HFF-Myc (cell line): Measurements from ENCODE around the gene PGC.

Experiments
- DNase-seq: peaks from one replicate; pipeline ENCODE4 v3.0.0-alpha.2; 2011; ENCODE audit warnings: low read depth; ENCODE audit errors: extremely low read depth
- H3K4me3 ChIP-seq: replicated peaks from 2 replicates; pipeline ENCODE4 v1.5.1; 2011; ENCODE audit warnings: low read depth, mild to moderate bottlenecking, control low read depth, low read length
- CTCF ChIP-seq: IDR thresholded peaks from 2 replicates; pipeline ENCODE4 v1.5.1; 2012; ENCODE audit warnings: mild to moderate bottlenecking, low read depth, low read length, control low read depth; ENCODE audit errors: missing control alignments

The PGC gene

GRCh38 chr6:41736186-41736733 is 10.9 kb downstream of the PGC start:
- no peak overlapping the region for H3K4me3 ChIP-seq
- no peak for DNase-seq

DNA sequence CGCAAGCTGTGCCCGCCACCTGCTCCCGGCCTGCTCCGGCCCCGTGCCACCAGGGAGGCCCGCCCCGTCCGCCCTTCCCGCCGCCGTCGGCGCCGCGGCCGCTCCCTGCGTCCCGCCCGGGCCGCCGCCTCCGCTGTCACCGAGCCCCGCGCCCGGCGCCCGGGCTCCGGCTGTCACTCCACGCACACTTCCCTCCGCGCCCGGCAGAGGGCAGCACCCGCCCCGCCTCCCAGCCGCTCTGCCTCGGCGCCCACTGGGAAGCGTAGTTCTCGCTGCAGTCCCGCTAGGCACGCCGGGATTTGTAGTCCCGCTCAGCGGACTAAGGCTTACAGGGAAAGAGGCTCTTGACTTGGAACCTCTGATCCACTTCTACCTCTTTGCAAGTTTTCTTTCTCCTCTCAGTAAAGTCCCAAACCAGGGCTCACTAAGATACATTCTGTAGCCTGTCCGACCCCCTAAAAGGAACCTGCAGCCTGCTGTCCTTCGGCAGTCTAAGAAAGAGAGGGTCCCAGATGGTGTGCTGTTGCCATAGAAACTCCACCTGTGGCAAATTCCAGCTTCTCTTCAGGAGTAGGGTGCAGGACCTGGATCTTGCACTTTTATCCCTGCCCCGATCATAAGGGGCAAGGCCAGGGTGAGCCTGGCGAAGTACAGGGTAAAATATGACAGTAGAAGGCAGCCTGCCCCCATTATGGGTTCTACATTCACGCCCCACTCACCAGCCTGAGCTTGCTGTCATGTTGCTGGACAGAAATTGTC is 11.6 kb downstream of the PGC start, which contains the start of gene TFEB:
Gene TFEB (minus strand): TSS at position 182 of the 759 bp plus-strand sequence. CDS start 44,395 bp downstream, outside the sequence.
- TF ChIP-seq CTCF = peak; percentile 81
- DNase-seq = peak; percentile 55
- H3K4me3 ChIP-seq = peak within 1 kb of the TSS; percentile 49

More at GRCh38 chr6:41736186-41736733, 10.9 kb downstream of the PGC start:
- no peak for TF ChIP-seq CTCF

- DNase-seq = no peak
- H3K4me3 ChIP-seq = peak overlapping the region; percentile 49
- no peak for TF ChIP-seq CTCF
These were observed 12.4 kb downstream of the PGC start for GRCh38 chr6:41734666-41735426.

- TF ChIP-seq CTCF = no peak
- no peak for DNase-seq
- peak overlapping the region; percentile 49 for H3K4me3 ChIP-seq
These were observed 13.2 kb downstream of the PGC start for GRCh38 chr6:41733707-41734665.

GRCh38 chr6:41733360-41733706 is 13.9 kb downstream of the PGC start:
- DNase-seq = no peak
- TF ChIP-seq CTCF = no peak
- H3K4me3 ChIP-seq = peak overlapping the region; percentile 49

DNA sequence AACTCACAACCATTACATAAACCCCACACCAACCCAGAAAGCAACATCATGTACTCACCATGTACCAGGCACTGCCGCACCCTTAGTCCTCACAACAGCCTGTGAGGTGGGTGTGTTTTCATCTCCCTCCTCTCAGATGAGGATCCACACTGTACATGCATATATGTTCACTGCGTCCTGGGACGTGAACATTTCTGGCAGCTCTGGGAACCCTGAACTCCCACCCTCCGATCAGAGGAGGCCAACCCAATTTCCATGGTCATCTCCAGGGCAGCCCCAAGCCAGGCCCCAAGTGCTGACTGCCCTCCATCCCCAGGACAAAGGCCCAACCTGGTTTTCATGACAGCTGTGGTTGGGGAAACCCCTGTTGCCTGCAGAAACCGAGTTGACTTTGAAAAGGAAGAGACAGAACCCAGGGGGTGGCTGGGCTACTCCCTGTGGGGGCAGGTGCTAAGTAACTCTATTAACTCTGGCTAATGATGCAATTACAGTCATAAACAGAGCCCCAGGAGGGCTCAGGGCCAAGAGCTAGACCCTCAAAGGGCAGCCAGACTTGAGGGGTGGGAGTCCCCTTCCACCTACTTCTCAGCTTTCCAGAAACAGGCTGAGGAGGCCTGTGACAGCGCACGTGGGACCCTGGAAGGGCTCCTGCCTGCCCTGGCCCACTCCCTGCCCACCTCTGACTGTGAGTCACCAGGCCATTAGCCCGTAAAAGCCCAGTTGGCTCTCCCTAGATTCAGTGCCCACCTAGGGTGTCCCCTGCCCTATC is 14.4 kb downstream of the PGC start:
- H3K4me3 ChIP-seq = peak overlapping the region; percentile 49
- no peak for TF ChIP-seq CTCF
- DNase-seq = no peak
